Fibroblast of lung (primary cell): ENCODE measurements around the gene SEMA4D.

ENCODE experiments used
- CTCF ChIP-seq, 2 donors: IDR thresholded peaks in 1 of 2; conservative IDR thresholded peaks in 1 of 2; 1 replicate in 1 of 2; 2 replicates in 1 of 2; pipeline ENCODE4 v1.5.1; 2011 to 2012; ENCODE audit warnings: low read length in 2 of 2, control low read depth in 1 of 2, inconsistent platforms in 1 of 2, low read depth in 1 of 2, mild to moderate bottlenecking in 1 of 2
- EZH2 ChIP-seq: IDR thresholded peaks from 2 replicates; pipeline ENCODE4 v1.5.1; 2012; ENCODE audit warnings: low read length, control low read depth, mild to moderate bottlenecking; ENCODE audit errors: missing control alignments

- TF ChIP-seq EZH2 (no peak), CTCF (conservative IDR thresholded peaks at IDR 0.05 in 1 of 2, IDR thresholded peaks at IDR 0.05 in 1 of 2; ENCODE audit: low read depth in 1 of 2, low read length in 2 of 2) (no peak)
These were observed 35.7 kb downstream of the SEMA4D start for GRCh38 chr9:89462199-89462598.
